Tibial nerve (tissue), 4 donors: ENCODE measurements around the gene MFSD11. TPM values are rescaled to one million over a fixed set of nuclear protein-coding genes. Genes with fewer than 3 reads are reported as not detected.
A peak's percentile ranks its signal among the peaks of the same experiment; 100 is the strongest.

Experiments used
- DNase-seq, 2 donors: peaks; one replicate each; pipeline ENCODE4 v3.0.0-alpha.2; 2019; ENCODE audit warnings: low spot score in 2 of 2
- H3K27ac ChIP-seq, 4 donors: fragments of 200-600 bp; sonication (generic) in 3 of 4; one replicate each; pipeline ENCODE4 v1.5.1; 2017 to 2019; ENCODE audit warnings: mild to moderate bottlenecking in 1 of 4
- H3K27me3 ChIP-seq, 2 donors: fragments of 200-600 bp; sonication (generic) in 1 of 2; one replicate each; pipeline versions ENCODE4 v1.5.1 to v1.6.0; 2017 to 2019
- H3K36me3 ChIP-seq, 3 donors: fragments of 200-600 bp; sonication (generic); one replicate each; pipeline ENCODE4 v1.5.1; 2018 to 2019
- H3K4me1 ChIP-seq, 4 donors: fragments of 200-600 bp; sonication (generic) in 3 of 4; one replicate each; pipeline ENCODE4 v1.5.1; 2017 to 2019
- H3K4me3 ChIP-seq, 4 donors: fragments of 200-600 bp; sonication (generic) in 3 of 4; one replicate each; pipeline ENCODE4 v1.5.1; 2017 to 2019; ENCODE audit warnings: mild to moderate bottlenecking in 1 of 4, moderate library complexity in 1 of 4
- H3K9me3 ChIP-seq, 4 donors: fragments of 200-600 bp; sonication (generic) in 3 of 4; one replicate each; pipeline ENCODE4 v1.5.1; 2017 to 2019
- CTCF ChIP-seq, 5 experiments: fragments of 200-600 bp in 3 of 5; fragments of 450-650 bp in 2 of 5; sonication (generic) in 3 of 5; IDR thresholded peaks; one replicate each; pipeline ENCODE4 v1.5.1; 2016 to 2019; ENCODE audit warnings: antibody characterized with exemption in 5 of 5, mild to moderate bottlenecking in 3 of 5, moderate library complexity in 2 of 5
- EP300 ChIP-seq, 2 donors: sonication (generic); formaldehyde crosslinking; IDR thresholded peaks; one replicate each; pipeline ENCODE4 v1.6.1; 2017; ENCODE audit warnings: antibody characterized with exemption in 2 of 2, mild to moderate bottlenecking in 1 of 2
- POLR2A ChIP-seq, 2 donors: fragments of 450-650 bp; IDR thresholded peaks; one replicate each; pipeline ENCODE4 v1.6.1; 2017; ENCODE audit warnings: antibody characterized with exemption in 2 of 2, mild to moderate bottlenecking in 2 of 2, moderate library complexity in 2 of 2
- WGBS, 2 donors: methylation state at CpG; one replicate each; pipeline ENCODE4 v1.1.5; 2018; 5-methylcytosine and 5-hydroxymethylcytosine counted together
- total RNA-seq, 4 donors: library from RNA; depleted of rRNA; stranded (reverse); fragments of >200 nt; gene quantifications; one replicate each; pipeline ENCODE4 v1.1.0, GENCODE V29; 2016

The MFSD11 gene
- total RNA-seq, 4 donors from 2014 or later, result 25.8 to 61.0 (median 37.1) TPM

GRCh38 chr17:76734080-76734840 lies 3.7 kb upstream of the MFSD11 start:
- Histone ChIP-seq H3K27me3 (no peaks in the 10 kb centered on the region), H3K36me3 (peaks cover 0 to 65% (median 13%) of the 10 kb centered on the region in 3 donors), H3K4me3 (peak overlapping the region in 2 of 4 donors; percentile 1 to 98), H3K4me1 (peaks cover 0 to 75% (median 38%) of the 10 kb centered on the region in 4 donors), H3K9me3 (no peaks in the 10 kb centered on the region), H3K27ac (peak overlapping the region in 3 of 4 donors; percentile 57 to 100 (median 99))
- WGBS, 2 donors, result 16 to 18% methylated on average over 8 of the region's 8 CpGs
- TF ChIP-seq POLR2A (IDR thresholded peaks at IDR 0.05), result no peak
- TF ChIP-seq EP300 (IDR thresholded peaks at IDR 0.05), result no peak
- no peak for TF ChIP-seq CTCF (IDR thresholded peaks at IDR 0.05)
- no peak for DNase-seq

GRCh38 chr17:76735006-76735405 lies 2.9 kb upstream of the MFSD11 start:
- Histone ChIP-seq H3K4me1 (peaks cover 0 to 76% (median 40%) of the 10 kb centered on the region in 4 donors), H3K9me3 (no peaks in the 10 kb centered on the region), H3K36me3 (peaks cover 0 to 58% (median 13%) of the 10 kb centered on the region in 3 donors), H3K4me3 (peak overlapping the region in 3 of 4 donors; percentile 81 to 98 (median 90)), H3K27me3 (no peaks in the 10 kb centered on the region), H3K27ac (peak overlapping the region; percentile 99 to 100 (median 100))
- no peak for DNase-seq
- TF ChIP-seq CTCF (IDR thresholded peaks at IDR 0.05) (no peak), EP300 (IDR thresholded peaks at IDR 0.05) (no peak), POLR2A (IDR thresholded peaks at IDR 0.05) (no peak)
- WGBS, 2 donors, result 11 to 12% methylated on average over 5 of the region's 5 CpGs

- Histone ChIP-seq H3K36me3 (peaks cover 0 to 52% (median 13%) of the 10 kb centered on the region in 3 donors), H3K27ac (peak overlapping the region; percentile 99 to 100 (median 100)), H3K4me3 (peak overlapping the region; percentile 81 to 98 (median 88)), H3K27me3 (no peaks in the 10 kb centered on the region), H3K9me3 (no peaks in the 10 kb centered on the region), H3K4me1 (peaks cover 0 to 76% (median 43%) of the 10 kb centered on the region in 4 donors)
- TF ChIP-seq EP300 (IDR thresholded peaks at IDR 0.05) (no peak), POLR2A (IDR thresholded peaks at IDR 0.05) (no peak), CTCF (IDR thresholded peaks at IDR 0.05) (no peak)
- DNase-seq, result no peak
- WGBS, 2 donors, result 2% methylated on average over 20 of the region's 20 CpGs
Observed at GRCh38 chr17:76735586-76736348, 2.2 kb upstream of the MFSD11 start.

DNA sequence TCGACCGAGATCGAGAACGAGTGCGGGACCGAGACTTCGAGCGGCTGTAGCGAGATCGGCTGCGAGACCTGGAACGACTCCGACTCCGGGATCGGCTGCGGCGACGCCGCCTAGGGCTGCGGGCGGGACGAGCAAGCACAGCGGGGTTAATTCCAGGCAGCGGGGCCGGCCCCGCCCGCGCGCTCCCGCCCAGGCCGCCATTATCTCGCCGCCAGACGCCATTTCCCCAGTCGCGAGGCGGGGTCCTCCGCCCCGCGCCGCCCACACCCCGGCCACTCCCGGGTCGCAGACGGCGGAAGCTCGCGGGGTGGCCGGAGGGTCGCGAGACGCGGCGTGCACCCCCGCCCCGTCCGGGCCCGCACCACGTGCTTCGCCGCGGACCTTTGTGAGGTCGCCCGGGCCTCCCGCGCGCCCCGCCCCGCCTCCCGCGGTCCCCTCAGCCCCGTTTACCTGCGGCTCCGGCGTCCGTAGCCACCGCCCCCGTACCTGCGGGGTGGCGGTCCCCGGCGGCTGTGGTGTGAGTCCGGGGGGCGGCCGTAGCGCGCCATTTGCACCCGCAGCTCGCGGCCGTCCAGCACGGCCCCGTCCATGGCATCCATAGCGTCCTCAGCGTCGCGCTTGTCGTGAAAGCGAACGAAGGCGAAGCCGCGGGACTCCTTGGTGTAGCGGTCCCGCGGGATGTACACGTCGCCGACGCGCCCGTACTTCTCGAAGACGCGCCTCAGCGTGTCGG lies 1.4 kb upstream of the MFSD11 start:
- 0% methylated on average over 6 to 56 of the region's 117 CpGs for WGBS, 2 donors
- DNase-seq, result peak; percentile 45 to 53
- H3K4me1 ChIP-seq, result peaks cover 0 to 69% (median 43%) of the 10 kb centered on the region in 4 donors
- TF ChIP-seq POLR2A (IDR thresholded peaks at IDR 0.05) (peak in 1 of 2 donors; percentile 41), EP300 (IDR thresholded peaks at IDR 0.05) (peak in 1 of 2 donors; percentile 43), CTCF (IDR thresholded peaks at IDR 0.05) (peak in 4 of 5 experiments; percentile 15 to 56 (median 38))
- H3K27ac ChIP-seq, result peak overlapping the region; percentile 99 to 100 (median 100)
- H3K36me3 ChIP-seq, result peaks cover 0 to 48% (median 13%) of the 10 kb centered on the region in 3 donors
- H3K9me3 ChIP-seq, result no peaks in the 10 kb centered on the region
- H3K27me3 ChIP-seq, result no peaks in the 10 kb centered on the region
- H3K4me3 ChIP-seq, result peak overlapping the region; percentile 81 to 98 (median 88)
